NK-92 treated with Interleukin-12 subunit alpha and Interleukin-12 subunit beta, amount 100 ng/mL, for 24 hours (cell line): ENCODE results near the gene KY.

Source experiments
- DNase-seq: peaks from one replicate; lab custom pipeline; 2025; lab: John Stamatoyannopoulos, UW

The KY gene

DNA sequence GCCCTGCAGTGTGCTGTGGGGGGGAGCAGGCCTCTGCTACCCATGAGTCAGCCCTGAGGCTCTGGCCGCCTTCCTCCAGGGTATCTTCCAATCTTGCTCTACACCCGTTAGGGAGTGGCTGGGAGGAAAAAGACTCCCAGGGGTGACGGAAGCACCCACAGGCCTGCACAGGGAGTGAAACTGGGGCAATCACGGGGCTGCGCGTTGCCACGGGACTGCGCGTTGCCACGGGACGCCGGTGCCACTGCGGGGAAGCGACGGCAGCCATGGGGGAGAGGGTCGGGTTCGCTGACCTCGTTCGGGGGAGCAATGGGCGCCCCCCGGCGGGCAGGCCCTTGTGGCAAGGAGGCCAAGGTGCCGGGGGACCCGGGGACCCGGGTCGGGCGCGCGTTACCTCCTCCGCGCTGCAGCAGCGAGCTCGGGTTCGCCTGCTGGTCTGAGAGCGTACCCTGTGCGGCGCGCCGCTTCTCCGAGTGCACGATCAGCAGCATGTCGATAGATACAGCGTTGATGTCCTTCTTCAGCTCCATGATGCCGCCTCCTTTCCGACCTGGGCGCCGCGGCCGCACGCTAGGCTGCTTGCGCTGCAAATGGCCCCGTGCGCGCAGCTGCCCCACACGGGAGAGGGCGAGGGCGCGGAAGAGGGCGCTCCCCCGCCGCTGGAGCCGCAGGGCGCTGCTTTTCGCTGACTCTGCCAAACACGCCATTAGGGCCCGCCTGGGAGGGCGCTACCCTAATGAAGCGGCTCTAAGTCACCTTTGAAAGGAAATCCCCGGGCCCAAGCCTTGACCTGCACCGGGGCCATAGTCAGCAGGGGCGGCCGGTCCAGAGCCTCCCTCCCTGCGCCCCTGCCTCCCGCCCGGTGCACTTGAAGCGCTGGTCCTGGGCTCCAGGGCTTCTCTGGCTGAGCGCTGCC, at the start of gene KY:
TSS of gene KY (minus strand) at position 592 of the 916 bp plus-strand sequence. CDS start at position 530, 62 bp downstream.
- no peak for DNase-seq

DNA sequence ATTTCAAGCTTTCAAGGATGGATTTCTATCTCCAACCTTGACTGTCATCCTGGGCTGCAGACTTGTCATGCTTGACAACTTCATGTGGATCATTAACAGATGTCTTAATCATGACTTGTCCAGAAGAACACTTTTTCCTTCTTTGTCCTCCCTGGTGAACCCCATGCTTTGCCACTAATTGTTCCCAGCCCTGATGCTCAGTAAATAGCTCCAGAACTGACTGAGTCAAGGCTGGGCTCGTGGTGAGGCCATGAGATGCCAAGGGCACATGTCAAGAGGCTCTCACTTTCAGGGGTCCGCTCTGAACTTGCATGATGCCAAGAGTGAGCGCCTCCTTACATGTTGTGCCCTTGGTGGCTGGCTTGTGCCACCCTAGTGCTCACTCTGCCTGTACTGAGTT, 48.9 kb upstream of the KY start:
- DNase-seq: no peak

DNA sequence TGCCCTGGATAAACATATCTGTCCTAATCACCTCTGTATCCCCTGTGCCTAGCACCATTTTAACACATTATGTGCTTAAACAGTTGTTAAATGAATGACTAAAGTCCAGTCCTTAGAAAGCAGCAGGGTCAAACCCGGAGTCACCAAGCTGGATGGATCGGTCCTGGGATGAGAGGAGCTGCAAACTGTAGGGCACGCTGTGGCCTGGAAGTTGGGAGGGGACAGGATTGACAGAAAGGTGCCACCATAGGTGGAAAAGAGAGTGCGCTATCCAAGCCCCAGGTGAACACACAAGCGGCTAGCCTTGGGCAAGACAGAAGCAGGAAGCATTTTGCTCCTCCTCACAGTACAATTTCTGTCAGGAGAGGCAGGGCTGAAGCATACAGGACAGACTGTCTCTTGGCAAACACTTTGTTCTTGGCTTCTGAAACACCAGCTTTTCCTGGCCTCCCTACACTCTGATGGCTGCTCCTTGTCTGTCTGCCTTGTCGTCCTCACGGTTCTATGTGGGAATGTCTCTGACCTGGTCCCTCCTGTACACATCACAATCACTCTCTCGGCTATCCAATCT, 48.4 kb upstream of the KY start:
- no peak for DNase-seq

GRCh38 chr3:134697830-134698689, 47.2 kb upstream of the KY start:
- DNase-seq: no peak

DNA sequence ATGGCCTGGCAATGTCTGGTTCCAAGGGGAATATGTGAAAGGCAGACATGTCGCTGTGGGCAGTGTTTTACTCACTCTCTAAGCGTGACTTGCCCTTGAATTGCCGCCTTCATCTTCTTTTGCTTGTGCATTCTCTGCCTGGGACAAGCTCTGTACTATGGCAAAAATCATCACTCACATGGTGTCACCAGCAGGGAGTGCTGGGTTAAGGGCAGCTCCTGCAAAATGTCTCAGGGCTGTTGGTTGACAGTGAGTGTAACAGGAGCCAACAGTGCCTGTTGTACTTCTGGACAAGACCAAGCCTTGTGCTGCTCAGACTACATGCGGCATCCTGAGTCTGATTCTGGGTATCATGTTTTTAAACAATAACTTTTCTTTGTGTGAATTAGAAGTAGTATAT, 45.3 kb upstream of the KY start:
- no peak for DNase-seq

- no peak for DNase-seq
Measured at GRCh38 chr3:134694946-134695543, 44.2 kb upstream of the KY start.

DNA sequence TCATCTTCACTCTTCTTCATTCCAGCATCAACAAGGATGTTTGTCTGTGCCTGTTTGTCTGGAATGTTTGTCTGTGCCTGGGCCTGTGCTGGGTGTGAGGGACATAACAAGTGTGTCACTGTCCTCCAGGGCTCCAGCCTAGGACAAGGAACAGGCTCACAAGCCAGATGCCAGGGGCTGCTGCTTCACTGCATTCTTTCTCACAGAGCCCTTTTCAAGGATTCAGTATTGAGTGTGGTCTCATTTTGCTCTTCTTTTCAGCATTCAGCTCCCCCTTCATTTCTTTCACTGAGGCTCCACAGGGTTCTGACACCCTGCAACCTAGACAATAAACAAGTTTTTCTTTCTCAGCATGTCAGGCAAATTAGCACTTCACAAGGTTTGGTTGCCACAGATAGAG, 43.6 kb upstream of the KY start:
- DNase-seq: no peak

- DNase-seq: no peak
Measured at GRCh38 chr3:134693804-134694203, 43.0 kb upstream of the KY start.

- no peak for DNase-seq
Measured at GRCh38 chr3:134693226-134693625, 42.4 kb upstream of the KY start.

DNA sequence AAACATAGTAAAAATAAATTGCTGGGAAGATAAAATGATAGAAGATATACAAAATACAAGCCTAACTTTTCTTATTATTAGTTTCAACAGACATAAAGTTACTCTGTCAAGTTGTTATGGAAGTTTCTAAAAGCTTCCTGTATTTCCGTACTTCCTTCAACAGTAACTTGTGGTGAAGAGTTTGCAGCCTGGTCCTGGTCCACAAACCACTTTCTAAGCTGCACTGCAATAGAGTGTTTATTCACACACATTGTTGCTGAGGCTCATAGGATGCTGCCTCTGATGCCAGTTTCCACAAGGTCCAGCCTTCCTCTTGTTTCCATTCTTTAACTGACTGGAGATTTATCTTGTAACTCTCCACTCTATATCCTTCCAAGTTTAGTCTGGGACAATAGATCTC, 39.4 kb upstream of the KY start:
- no peak for DNase-seq

DNA sequence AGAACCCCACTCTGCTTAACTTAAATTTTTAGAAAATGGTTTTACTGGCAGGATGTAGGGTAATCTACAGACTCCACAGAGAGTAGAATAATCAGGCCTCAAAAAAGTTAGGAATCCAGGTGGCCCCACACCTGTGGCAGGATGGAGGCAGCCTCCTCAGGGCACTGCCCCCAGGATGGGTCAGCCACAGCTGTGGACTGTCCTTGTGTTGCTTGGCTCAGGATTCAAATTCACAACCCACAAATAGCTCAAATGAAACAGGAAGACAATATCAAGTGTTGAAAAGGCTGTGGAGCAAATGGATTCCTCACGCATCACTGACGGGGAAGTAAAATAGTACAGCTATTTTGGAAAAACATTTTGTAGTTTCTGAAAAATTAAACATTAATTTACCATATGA, 36.8 kb upstream of the KY start:
- no peak for DNase-seq

- no peak for DNase-seq
Measured at GRCh38 chr3:134685929-134686802, 35.3 kb upstream of the KY start.

GRCh38 chr3:134682196-134682880, 31.5 kb upstream of the KY start:
- no peak for DNase-seq

- DNase-seq: no peak
Measured at GRCh38 chr3:134681522-134681900, 30.7 kb upstream of the KY start.

DNA sequence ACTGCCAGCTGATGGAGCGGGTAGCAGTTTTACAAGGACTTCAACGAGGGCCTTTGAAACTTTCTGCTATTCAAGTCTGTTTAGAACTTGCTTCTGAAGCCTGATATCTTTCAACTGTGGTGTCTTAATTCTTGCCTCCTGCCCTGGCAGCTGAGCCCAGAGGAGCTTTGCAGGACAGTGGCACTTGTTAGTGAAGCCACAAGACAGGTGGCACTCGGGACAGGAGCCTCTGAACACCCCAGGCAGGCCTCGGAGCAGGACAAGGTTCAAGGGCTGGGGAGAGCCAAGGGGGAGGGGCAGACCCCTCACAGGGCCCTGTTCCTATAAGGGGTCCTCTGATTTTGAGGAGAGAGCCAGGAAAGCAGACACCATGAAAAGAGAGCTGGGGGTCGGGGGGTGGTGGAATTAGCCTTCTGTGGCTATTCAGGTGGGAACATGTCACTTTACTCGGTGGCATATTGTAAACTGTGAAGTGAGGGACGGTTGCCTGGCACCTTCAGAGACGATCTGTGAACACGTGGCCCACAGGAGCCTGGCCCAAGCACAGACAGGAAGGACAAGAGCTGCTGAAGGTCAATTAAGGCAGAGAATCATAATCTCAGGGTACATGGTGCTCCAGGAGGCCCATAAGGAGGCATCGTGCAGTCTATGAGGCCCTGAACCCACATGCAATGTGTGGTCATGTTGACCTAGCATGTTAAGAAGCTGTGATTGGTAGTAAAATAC, 30.1 kb upstream of the KY start:
- no peak for DNase-seq

DNA sequence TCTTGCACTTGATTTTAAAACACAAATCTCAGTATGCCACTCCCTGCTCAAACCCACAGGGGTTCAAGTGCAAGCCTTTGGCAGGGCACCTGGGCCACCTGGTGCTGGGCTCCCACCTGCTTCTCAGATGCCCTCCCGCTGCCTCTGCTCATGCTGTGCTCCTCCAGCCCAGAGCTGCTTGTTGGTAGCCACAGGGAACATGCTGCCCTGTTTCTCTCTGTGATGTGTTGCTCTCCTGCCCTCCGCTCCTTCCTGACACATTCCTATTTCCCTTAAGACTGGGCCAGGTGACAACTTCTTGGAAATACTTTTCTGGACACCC, 27.1 kb upstream of the KY start:
- DNase-seq: no peak

DNA sequence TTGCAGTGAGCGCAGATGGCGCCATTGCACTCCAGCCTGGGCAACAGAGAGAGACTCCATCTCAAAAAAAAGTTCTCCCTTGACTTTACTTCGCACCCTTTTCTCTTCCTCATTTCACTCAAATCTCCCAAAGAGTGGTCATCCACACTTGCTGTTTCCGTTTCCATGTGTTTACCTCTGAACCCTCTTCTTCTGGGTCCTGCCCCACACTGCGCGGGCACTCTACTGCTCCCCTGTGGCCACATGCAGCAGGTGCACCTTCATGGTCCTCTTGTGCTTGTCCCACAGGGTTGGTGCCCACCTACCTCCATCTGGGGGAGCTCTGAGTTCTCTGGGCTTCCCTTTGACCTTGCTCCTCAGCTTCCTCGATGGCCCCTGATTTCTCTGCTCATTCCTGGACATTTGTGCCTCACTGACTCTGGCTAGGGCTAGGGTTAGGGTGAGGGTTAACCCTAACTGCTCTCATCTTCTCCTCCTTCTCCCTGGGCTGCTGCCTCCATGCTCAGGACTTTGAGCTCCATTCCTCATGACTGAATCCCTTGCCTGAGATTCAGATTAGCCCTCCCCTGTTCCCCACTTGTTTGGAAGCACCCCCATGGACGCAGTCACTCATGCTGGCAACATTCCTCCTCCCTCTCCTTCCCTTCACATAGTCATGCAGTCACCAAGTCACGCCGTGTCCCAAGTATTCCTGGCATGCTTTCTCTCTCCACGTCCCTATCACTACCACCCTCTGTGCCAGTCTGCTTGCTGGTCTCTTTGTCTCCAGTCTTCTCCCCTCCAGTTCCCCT, 26.6 kb upstream of the KY start:
- peak; percentile 6 for DNase-seq

DNA sequence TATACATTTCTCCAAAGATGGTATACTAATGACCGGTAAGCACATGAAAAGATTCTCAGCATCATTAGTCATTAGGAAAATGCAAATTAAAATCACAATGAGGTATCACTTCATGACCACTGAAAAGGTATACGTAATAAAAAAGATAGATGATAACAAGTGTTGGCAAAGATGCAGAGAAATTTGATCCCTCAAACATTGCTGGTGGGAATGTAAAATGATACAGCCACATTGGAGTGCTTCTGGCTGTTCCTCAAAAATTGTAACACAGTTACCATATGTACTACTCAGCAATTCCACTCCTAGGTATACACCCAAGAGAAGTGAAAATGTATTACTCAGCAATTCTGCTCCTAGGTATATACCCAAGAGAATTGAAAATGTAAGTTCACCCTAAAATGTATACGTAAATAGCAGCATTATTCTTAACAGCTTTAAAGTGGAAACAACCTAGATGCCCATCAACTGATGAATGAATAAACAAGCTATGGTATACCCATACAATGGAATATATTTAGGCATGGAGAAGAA, 25.0 kb upstream of the KY start:
- DNase-seq: no peak

DNA sequence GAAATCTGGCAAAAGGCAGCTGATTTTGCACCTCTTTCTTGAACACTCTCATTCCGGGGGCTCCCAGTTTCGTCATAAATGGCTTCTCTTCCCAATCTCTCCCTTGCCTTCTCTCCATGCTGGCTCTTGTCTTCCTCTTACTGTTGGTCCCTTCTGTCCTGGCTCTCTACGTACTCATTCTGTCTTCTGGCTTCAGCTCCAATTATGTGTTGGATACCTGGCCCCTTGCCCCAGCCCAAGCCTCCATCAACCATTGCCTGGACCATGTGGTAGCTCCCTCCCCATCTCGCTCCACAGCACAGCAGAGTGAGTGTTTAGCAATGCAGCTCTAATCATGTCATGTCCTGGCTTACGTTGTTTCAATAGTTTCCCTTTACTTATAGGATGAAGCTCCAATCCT, 21.7 kb upstream of the KY start:
- DNase-seq: no peak
